ENCODE results near the gene KDM4C.
A peak's percentile ranks its signal among the peaks of the same experiment; 100 is the strongest.

The KDM4C gene

GRCh38 chr9:6759185-6759977 lies 1.6 kb downstream of the KDM4C start:
- no peak for DNase-seq (ENCODE audit: extremely low read depth, insufficient read length)
- no peak for TF ChIP-seq CTCF (IDR thresholded peaks at IDR 0.05; ENCODE audit: insufficient read depth, low read length, poor library complexity, severe bottlenecking)
- Histone ChIP-seq H3K4me3 (replicated peaks; ENCODE audit: low read depth, low read length) (peak overlapping the region; percentile 98), H3K27me3 (replicated peaks; ENCODE audit: control insufficient read depth, insufficient read depth, low read length) (no peaks in the 10 kb centered on the region), H3K36me3 (ENCODE audit: control insufficient read depth, insufficient read depth, low read length) (no peaks in the 10 kb centered on the region)

GRCh38 chr9:6761306-6761705 lies 3.5 kb downstream of the KDM4C start:
- TF ChIP-seq CTCF (IDR thresholded peaks at IDR 0.05; ENCODE audit: insufficient read depth, low read length, poor library complexity, severe bottlenecking), result no peak
- H3K4me3 ChIP-seq (replicated peaks; ENCODE audit: low read depth, low read length), result no peak overlapping the region
- DNase-seq (ENCODE audit: extremely low read depth, insufficient read length), result peak; percentile 29
- no peaks in the 10 kb centered on the region for H3K36me3 ChIP-seq (ENCODE audit: control insufficient read depth, insufficient read depth, low read length)
- H3K27me3 ChIP-seq (replicated peaks; ENCODE audit: control insufficient read depth, insufficient read depth, low read length), result no peaks in the 10 kb centered on the region

GRCh38 chr9:6763244-6763643 lies 5.5 kb downstream of the KDM4C start:
- TF ChIP-seq CTCF (IDR thresholded peaks at IDR 0.05; ENCODE audit: insufficient read depth, low read length, poor library complexity, severe bottlenecking), result no peak
- Histone ChIP-seq H3K27me3 (replicated peaks; ENCODE audit: control insufficient read depth, insufficient read depth, low read length) (no peaks in the 10 kb centered on the region), H3K36me3 (ENCODE audit: control insufficient read depth, insufficient read depth, low read length) (no peaks in the 10 kb centered on the region), H3K4me3 (replicated peaks; ENCODE audit: low read depth, low read length) (no peak overlapping the region)
- DNase-seq (ENCODE audit: extremely low read depth, insufficient read length), result no peak

GRCh38 chr9:6764011-6764410 lies 6.2 kb downstream of the KDM4C start:
- Histone ChIP-seq H3K4me3 (replicated peaks; ENCODE audit: low read depth, low read length) (no peak overlapping the region), H3K36me3 (ENCODE audit: control insufficient read depth, insufficient read depth, low read length) (no peaks in the 10 kb centered on the region), H3K27me3 (replicated peaks; ENCODE audit: control insufficient read depth, insufficient read depth, low read length) (no peaks in the 10 kb centered on the region)
- TF ChIP-seq CTCF (IDR thresholded peaks at IDR 0.05; ENCODE audit: insufficient read depth, low read length, poor library complexity, severe bottlenecking), result no peak
- no peak for DNase-seq (ENCODE audit: extremely low read depth, insufficient read length)

GRCh38 chr9:6764523-6764922 lies 6.8 kb downstream of the KDM4C start:
- DNase-seq (ENCODE audit: extremely low read depth, insufficient read length), result no peak
- Histone ChIP-seq H3K4me3 (replicated peaks; ENCODE audit: low read depth, low read length) (no peak overlapping the region), H3K27me3 (replicated peaks; ENCODE audit: control insufficient read depth, insufficient read depth, low read length) (no peaks in the 10 kb centered on the region), H3K36me3 (ENCODE audit: control insufficient read depth, insufficient read depth, low read length) (no peaks in the 10 kb centered on the region)
- no peak for TF ChIP-seq CTCF (IDR thresholded peaks at IDR 0.05; ENCODE audit: insufficient read depth, low read length, poor library complexity, severe bottlenecking)

Measured in GM06990 (cell line).